Lung (tissue), 12 donors: ENCODE measurements around the gene ATG5. TPM values are rescaled to one million over a fixed set of nuclear protein-coding genes. Genes with fewer than 3 reads are reported as not detected.

ENCODE experiments used
- ATAC-seq: fragments of 200-7000 bp; cut with Tn5 transposase; one replicate; pipeline ENCODE4 v1.9.1; 2020; ENCODE audit warnings: moderate number of reproducible peaks; ENCODE audit not compliant: insufficient read depth, low FRiP score
- DNase-seq, 3 donors: peaks; one replicate each; pipeline ENCODE4 v3.0.0-alpha.2; 2013 to 2017
- H3K27ac ChIP-seq, 2 donors: one replicate each; pipeline ENCODE4 v1.5.1; 2013; ENCODE audit warnings: mild to moderate bottlenecking in 2 of 2, moderate library complexity in 2 of 2, control low read depth in 1 of 2, inconsistent platforms in 1 of 2, low read depth in 1 of 2, low read length in 1 of 2
- H3K27me3 ChIP-seq, 3 donors: one replicate each; pipeline ENCODE4 v1.5.1; 2013; ENCODE audit warnings: low read length in 2 of 3; ENCODE audit not compliant: control insufficient read depth in 3 of 3, insufficient read depth in 3 of 3
- H3K36me3 ChIP-seq, 4 donors: one replicate each; pipeline ENCODE4 v1.5.1; 2013; ENCODE audit warnings: low read length in 4 of 4, mild to moderate bottlenecking in 1 of 4, moderate library complexity in 1 of 4; ENCODE audit not compliant: control insufficient read depth in 4 of 4, insufficient read depth in 4 of 4
- H3K4me1 ChIP-seq, 5 donors: one replicate each; pipeline ENCODE4 v1.5.1; 2013; ENCODE audit warnings: low read length in 5 of 5, mild to moderate bottlenecking in 2 of 5, moderate library complexity in 1 of 5; ENCODE audit not compliant: control insufficient read depth in 5 of 5, insufficient read depth in 5 of 5
- H3K4me3 ChIP-seq: one replicate; pipeline ENCODE4 v1.5.1; 2013; ENCODE audit warnings: mild to moderate bottlenecking, control low read depth, moderate library complexity
- H3K9ac ChIP-seq, 2 donors: one replicate each; pipeline ENCODE4 v1.5.1; 2013; ENCODE audit warnings: low read length in 2 of 2, control low read depth in 1 of 2; ENCODE audit not compliant: insufficient read depth in 1 of 2
- H3K9me3 ChIP-seq, 4 donors: one replicate each; pipeline ENCODE4 v1.5.1; 2013; ENCODE audit warnings: low read length in 3 of 4, mild to moderate bottlenecking in 1 of 4, moderate library complexity in 1 of 4; ENCODE audit not compliant: control insufficient read depth in 4 of 4, insufficient read depth in 3 of 4
- CTCF ChIP-seq: IDR thresholded peaks from 2 replicates; pipeline ENCODE4 v1.5.1; 2012; ENCODE audit warnings: mild to moderate bottlenecking; ENCODE audit errors: control extremely low read depth, extremely low read depth
- WGBS, 2 donors: extraction: QIAGEN DNeasy Blood & Tissue Kit; methylation state at CpG; one replicate each; pipeline ENCODE4 v1.1.7; 2013; 5-methylcytosine and 5-hydroxymethylcytosine counted together
- polyA plus RNA-seq, 2 donors: library from polyadenylated mRNA; stranded (reverse); fragments of 200-250 nt; gene quantifications; one replicate each; pipeline ENCODE4 v1.2.1, GENCODE V29; 2013
- total RNA-seq, 2 donors: library from RNA; depleted of rRNA in 1 of 2; stranded (reverse); fragments of >200 nt in 1 of 2; gene quantifications; one replicate each; pipeline ENCODE4 v1.2.1, GENCODE V29; 2014 to 2021
- donor health status: control.
- donor health status: control.
- donor health status: Bipolar disorder and iron deficiency.
- donor health status: healthy.
- donor health status: DM: yes; HTN: yes; CAD: no.

ATG5 gene
- total and polyA plus RNA-seq, 4 donors, result 15.0 to 54.2 (median 22.3) TPM

DNA sequence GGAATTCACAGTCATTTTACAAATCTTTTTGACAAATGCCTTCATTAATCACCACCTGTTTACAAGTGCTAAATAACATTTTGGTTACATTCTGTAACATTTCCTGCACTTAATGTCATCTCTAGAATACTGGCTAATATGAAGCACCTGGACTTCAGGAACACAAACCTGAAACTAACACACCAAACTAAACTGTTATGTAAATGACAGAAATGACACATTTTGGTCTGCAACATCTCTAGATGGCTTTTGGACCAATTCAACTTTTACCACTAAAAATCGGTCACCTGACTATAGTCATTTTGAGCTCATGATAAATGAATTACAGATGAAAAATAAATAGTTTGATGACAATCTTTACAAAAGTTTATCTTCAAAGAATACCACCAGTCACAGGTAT, 80.6 kb downstream of the ATG5 start:
- Histone ChIP-seq H3K36me3 (peaks cover 0 to 9% (median 6%) of the 10 kb centered on the region in 4 donors), H3K4me1 (no peaks in the 10 kb centered on the region), H3K9me3 (peaks cover 0 to 2% (median 0%) of the 10 kb centered on the region in 4 donors), H3K9ac (no peak overlapping the region), H3K27me3 (no peaks in the 10 kb centered on the region), H3K4me3 (no peak overlapping the region), H3K27ac (no peak overlapping the region)
- 89 to 93% methylated on average over 1 of the region's 1 CpG for WGBS, 2 donors
- TF ChIP-seq CTCF, result no peak
- ATAC-seq (no peak), DNase-seq (no peak)

GRCh38 chr6:106244521-106244920, 81.0 kb downstream of the ATG5 start:
- 95 to 100% methylated on average over 1 of the region's 1 CpG for WGBS, 2 donors
- Histone ChIP-seq H3K27ac (no peak overlapping the region), H3K36me3 (peaks cover 0 to 9% (median 6%) of the 10 kb centered on the region in 4 donors), H3K4me1 (no peaks in the 10 kb centered on the region), H3K27me3 (no peaks in the 10 kb centered on the region), H3K9me3 (peaks cover 0 to 2% (median 0%) of the 10 kb centered on the region in 4 donors), H3K9ac (no peak overlapping the region), H3K4me3 (no peak overlapping the region)
- DNase-seq (no peak), ATAC-seq (no peak)
- no peak for TF ChIP-seq CTCF

DNA sequence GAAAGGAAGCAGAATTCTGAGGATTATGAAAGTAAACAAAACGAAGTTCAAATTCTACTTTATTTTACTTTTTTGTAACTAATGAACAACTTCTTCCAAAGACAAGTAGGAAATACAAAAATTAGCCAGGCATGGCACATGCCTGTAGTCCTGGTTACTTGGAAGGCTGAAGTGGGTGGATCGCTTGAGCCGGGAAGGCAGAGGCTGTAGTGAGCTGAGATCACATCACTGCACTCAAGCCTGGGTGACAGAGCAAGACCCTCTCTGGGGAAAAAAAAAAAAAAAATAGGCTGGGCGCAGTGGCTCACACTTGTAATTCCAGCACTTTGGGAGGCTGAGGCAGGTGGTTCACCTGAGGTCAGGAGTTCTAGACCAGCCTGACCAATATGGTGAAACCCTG, 82.3 kb downstream of the ATG5 start:
- no peak overlapping the region for H3K27ac ChIP-seq
- H3K4me3 ChIP-seq, result no peak overlapping the region
- H3K9ac ChIP-seq, result no peak overlapping the region
- no peaks in the 10 kb centered on the region for H3K4me1 ChIP-seq
- TF ChIP-seq CTCF, result no peak
- H3K27me3 ChIP-seq, result no peaks in the 10 kb centered on the region
- WGBS, 2 donors, result 93 to 97% methylated on average over 4 of the region's 4 CpGs
- H3K9me3 ChIP-seq, result peaks cover 0 to 2% (median 0%) of the 10 kb centered on the region in 4 donors
- ATAC-seq (no peak), DNase-seq (no peak)
- H3K36me3 ChIP-seq, result peaks cover 0 to 8% (median 6%) of the 10 kb centered on the region in 4 donors

DNA sequence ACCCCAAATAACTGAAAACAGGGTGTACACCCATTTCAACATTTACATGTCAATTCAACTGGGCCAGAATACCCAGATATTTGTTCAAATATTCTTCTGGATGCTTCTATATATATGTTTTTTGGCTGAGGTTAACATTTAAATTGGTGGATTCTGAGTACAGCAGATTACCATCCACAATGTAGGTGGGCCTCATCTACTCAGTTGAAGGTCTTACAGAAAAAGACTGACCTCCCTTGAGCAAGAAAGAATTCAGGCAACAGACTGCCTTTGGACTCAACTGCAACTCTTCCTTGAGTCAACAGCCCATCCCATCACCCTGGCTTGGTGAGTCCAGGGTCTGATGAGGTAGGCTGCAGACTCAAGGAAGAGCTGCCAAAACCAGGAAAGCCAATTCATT, 84.1 kb downstream of the ATG5 start:
- TF ChIP-seq CTCF, result no peak
- H3K9ac ChIP-seq, result no peak overlapping the region
- no peaks in the 10 kb centered on the region for H3K4me1 ChIP-seq

More for the DNA sequence above, 84.1 kb downstream of the ATG5 start:
- no peak for ATAC-seq
- Histone ChIP-seq H3K9me3 (peaks cover 0 to 2% (median 0%) of the 10 kb centered on the region in 4 donors), H3K27ac (no peak overlapping the region), H3K36me3 (peaks cover 0 to 5% (median 1%) of the 10 kb centered on the region in 4 donors), H3K27me3 (no peaks in the 10 kb centered on the region), H3K4me3 (no peak overlapping the region)
- DNase-seq, result no peak
